ENCODE results near the gene CHST9. TPM values are rescaled to one million over a fixed set of nuclear protein-coding genes. Genes with fewer than 3 reads are reported as not detected.

CHST9 gene
- total and polyA plus RNA-seq, 10 of the 15 experiments (the other 5 are each of a cell fraction or from before 2014, with no cell fraction given), result 0.34 TPM; not detected in 9

DNA sequence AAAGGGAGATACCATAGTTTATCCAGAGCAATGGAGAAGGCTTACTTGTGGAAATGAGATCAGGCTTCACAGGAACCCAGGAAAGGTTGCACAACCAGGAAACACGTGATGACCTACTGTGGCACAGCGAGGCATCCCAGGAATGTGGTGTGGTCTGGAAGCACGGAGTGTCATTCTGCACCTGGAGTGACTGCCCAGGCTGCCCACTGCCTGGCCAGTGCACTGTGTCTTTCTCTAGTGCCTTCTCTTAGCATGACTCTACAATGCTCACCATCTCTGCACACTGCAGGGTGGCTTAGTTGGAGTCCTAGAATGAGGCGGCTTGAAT, 48.9 kb downstream of the CHST9 start (continued):
- TF ChIP-seq, protein P1, sequence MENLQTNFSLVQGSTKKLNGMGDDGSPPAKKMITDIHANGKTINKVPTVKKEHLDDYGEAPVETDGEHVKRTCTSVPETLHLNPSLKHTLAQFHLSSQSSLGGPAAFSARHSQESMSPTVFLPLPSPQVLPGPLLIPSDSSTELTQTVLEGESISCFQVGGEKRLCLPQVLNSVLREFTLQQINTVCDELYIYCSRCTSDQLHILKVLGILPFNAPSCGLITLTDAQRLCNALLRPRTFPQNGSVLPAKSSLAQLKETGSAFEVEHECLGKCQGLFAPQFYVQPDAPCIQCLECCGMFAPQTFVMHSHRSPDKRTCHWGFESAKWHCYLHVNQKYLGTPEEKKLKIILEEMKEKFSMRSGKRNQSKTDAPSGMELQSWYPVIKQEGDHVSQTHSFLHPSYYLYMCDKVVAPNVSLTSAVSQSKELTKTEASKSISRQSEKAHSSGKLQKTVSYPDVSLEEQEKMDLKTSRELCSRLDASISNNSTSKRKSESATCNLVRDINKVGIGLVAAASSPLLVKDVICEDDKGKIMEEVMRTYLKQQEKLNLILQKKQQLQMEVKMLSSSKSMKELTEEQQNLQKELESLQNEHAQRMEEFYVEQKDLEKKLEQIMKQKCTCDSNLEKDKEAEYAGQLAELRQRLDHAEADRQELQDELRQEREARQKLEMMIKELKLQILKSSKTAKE (IDR thresholded peaks at IDR 0.05; ENCODE audit: low read depth, poor library complexity, severe bottlenecking), result no peak
- TF ChIP-seq BCL11A (IDR thresholded peaks at IDR 0.05; ENCODE audit: low read depth, low read length) (no peak), CEBPB (IDR thresholded peaks at IDR 0.05; ENCODE audit: borderline replicate concordance in 1 of 2, low read depth in 2 of 2, low read length in 2 of 2) (no peak)
- TF ChIP-seq, protein P2, sequence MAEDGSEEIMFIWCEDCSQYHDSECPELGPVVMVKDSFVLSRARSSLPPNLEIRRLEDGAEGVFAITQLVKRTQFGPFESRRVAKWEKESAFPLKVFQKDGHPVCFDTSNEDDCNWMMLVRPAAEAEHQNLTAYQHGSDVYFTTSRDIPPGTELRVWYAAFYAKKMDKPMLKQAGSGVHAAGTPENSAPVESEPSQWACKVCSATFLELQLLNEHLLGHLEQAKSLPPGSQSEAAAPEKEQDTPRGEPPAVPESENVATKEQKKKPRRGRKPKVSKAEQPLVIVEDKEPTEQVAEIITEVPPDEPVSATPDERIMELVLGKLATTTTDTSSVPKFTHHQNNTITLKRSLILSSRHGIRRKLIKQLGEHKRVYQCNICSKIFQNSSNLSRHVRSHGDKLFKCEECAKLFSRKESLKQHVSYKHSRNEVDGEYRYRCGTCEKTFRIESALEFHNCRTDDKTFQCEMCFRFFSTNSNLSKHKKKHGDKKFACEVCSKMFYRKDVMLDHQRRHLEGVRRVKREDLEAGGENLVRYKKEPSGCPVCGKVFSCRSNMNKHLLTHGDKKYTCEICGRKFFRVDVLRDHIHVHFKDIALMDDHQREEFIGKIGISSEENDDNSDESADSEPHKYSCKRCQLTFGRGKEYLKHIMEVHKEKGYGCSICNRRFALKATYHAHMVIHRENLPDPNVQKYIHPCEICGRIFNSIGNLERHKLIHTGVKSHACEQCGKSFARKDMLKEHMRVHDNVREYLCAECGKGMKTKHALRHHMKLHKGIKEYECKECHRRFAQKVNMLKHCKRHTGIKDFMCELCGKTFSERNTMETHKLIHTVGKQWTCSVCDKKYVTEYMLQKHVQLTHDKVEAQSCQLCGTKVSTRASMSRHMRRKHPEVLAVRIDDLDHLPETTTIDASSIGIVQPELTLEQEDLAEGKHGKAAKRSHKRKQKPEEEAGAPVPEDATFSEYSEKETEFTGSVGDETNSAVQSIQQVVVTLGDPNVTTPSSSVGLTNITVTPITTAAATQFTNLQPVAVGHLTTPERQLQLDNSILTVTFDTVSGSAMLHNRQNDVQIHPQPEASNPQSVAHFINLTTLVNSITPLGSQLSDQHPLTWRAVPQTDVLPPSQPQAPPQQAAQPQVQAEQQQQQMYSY (CRISPR knock-in tag; IDR thresholded peaks at IDR 0.05), result no peak

DNA sequence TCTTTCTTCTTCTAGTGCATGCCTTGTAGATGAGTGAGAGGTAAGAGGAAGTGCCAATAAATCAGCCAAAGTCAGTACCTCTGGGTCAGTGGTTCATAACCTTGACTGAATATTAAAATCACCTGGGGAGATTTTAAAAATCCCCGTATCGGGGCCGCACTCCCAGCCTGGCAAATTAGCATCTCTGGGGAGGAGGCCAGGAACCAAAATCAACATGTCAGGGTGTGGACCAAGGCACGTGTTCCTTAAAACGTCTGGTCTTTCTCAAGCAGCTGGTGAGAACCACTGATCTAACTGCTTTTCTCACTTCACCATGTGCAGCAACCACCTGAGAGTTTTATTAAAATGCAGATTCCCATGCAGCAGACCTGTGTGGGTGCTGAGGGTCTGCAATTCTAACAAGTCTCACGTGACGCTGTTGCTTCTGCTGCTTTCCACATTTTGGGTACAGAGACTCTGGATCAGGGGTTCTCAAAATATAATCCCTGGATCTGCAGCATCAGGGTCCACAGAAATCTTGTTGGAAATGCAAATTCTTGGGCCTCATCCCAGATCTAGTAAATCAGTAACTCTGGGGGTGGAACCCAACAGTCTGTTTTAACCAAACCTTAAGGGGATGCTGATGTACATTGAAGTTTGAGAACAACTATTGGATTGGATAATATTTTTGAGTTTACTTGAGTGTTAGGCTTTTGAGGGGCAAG, 49.5 kb downstream of the CHST9 start:
- SMC1A ChIA-PET (ENCODE audit: uncharacterized antibody, unreplicated experiment), result no interaction called here
- Histone ChIP-seq H3K27me3 (replicated peaks in 1 of 2; ENCODE audit: control insufficient read depth in 2 of 2, insufficient read depth in 2 of 2, low read length in 1 of 2) (no peaks in the 10 kb centered on the region), H3K36me3 (ENCODE audit: control insufficient read depth in 2 of 2, insufficient read depth in 2 of 2, low read length in 1 of 2) (no peaks in the 10 kb centered on the region), H4K20me1 (ENCODE audit: control insufficient read depth, insufficient read depth) (no peaks in the 10 kb centered on the region), H3K4me1 (ENCODE audit: control insufficient read depth, insufficient read depth, low read length) (no peaks in the 10 kb centered on the region), H2AFZ (ENCODE audit: control insufficient read depth, low read depth, low read length) (no peak overlapping the region), H3K79me2 (ENCODE audit: control insufficient read depth, insufficient read depth, low read length) (no peaks in the 10 kb centered on the region), H3K4me3 (no peak overlapping the region), H3K9ac (ENCODE audit: control insufficient read depth, insufficient read depth, low read length) (no peak overlapping the region), H3K27ac (ENCODE audit: control insufficient read depth, insufficient read depth) (no peak overlapping the region), H3K9me3 (replicated peaks; ENCODE audit: control insufficient read depth, insufficient read depth, low read length) (no peaks in the 10 kb centered on the region), H3K4me2 (ENCODE audit: control insufficient read depth, insufficient read depth) (no peak overlapping the region)
- DNase-seq (ENCODE audit: low read depth, low spot score), result no peak
- CTCF ChIA-PET, result no interaction called here
- in situ Hi-C loops (cut with MboI) (no loop called here), intact Hi-C loops (cut with micrococcal nuclease; ENCODE audit: unreplicated experiment) (no loop called here)
- BruUV-seq (replicated peaks), result no TSS peak
- no peak for FAIRE-seq
- RAD21 ChIA-PET (ENCODE audit: unreplicated experiment), result no interaction called here
- no peak for ATAC-seq
- POLR2A ChIA-PET, result no interaction called here
- TF ChIP-seq RUNX3 (IDR thresholded peaks at IDR 0.05; ENCODE audit: low read length), result no peak
- peak; percentile 14; the same call in 1 of the 2 replicates for TF ChIP-seq SPI1 (IDR thresholded peaks at IDR 0.05; ENCODE audit: borderline replicate concordance, insufficient read depth, low read depth, low read length)
- no peak for TF ChIP-seq NFYA (IDR thresholded peaks at IDR 0.05; ENCODE audit: borderline replicate concordance, low read depth, low read length)
- TF ChIP-seq BHLHE40 (IDR thresholded peaks at IDR 0.05; ENCODE audit: borderline replicate concordance in 1 of 2, low read depth in 2 of 2, low read length in 1 of 2), result peak; percentile 19 to 70; a peak in 3 of 4 replicates
- no peak for TF ChIP-seq SMARCA5 (IDR thresholded peaks at IDR 0.05)
- 6% methylated on average over 7 of the region's 7 CpGs for WGBS (ENCODE audit: insufficient coverage, insufficient replicate concordance, low lambda C conversion rate, missing lambda C conversion rate)

Data from GM12878 (cell line).